Stimulated activated CD4-positive, alpha-beta T cell treated with anti-CD3 and anti-CD28 coated beads, TNF-alpha, amount 100 ng/mL, for 1 hour (primary cell): ENCODE results near the gene SETD6.
"Not testable (repeated sequence)": the region's sequence is repeated elsewhere in the genome, so short reads cannot be mapped to it uniquely, and the experiment has no call there.

ENCODE experiments used
- DNase-seq, 3 donors: peaks; one replicate each; pipeline ENCODE4 v3.0.0-alpha.2; 2020; ENCODE audit warnings: low read depth in 3 of 3, low spot score in 1 of 3

SETD6 gene

GRCh38 chr16:58515125-58515870, at the start of gene SETD6:
Gene SETD6, plus strand, starts transcription at chr16:58515517. Its CDS starts 21 bp downstream, at chr16:58515538.
- peak in 2 of 3 donors; percentile 40 to 65 for DNase-seq

GRCh38 chr16:58465817-58466216, 49.5 kb upstream of the SETD6 start:
- DNase-seq: no peak

GRCh38 chr16:58466396-58466795, 48.9 kb upstream of the SETD6 start:
- DNase-seq: no peak

- no peak for DNase-seq
Measured at GRCh38 chr16:58467905-58468304, 47.4 kb upstream of the SETD6 start.

- DNase-seq: no peak
Measured at GRCh38 chr16:58471209-58471975, 43.9 kb upstream of the SETD6 start.

GRCh38 chr16:58472266-58472665, 43.1 kb upstream of the SETD6 start:
- no peak for DNase-seq

GRCh38 chr16:58472827-58473226, 42.5 kb upstream of the SETD6 start:
- DNase-seq: no peak

GRCh38 chr16:58474296-58474695, 41.0 kb upstream of the SETD6 start:
- no peak for DNase-seq

GRCh38 chr16:58475091-58475619, 40.2 kb upstream of the SETD6 start:
- DNase-seq: no peak

- DNase-seq: no peak
Measured at GRCh38 chr16:58476791-58477190, 38.5 kb upstream of the SETD6 start.

- DNase-seq: no peak
Measured at GRCh38 chr16:58478427-58478826, 36.9 kb upstream of the SETD6 start.

GRCh38 chr16:58481226-58481869, 34.0 kb upstream of the SETD6 start:
- DNase-seq: no peak

GRCh38 chr16:58481931-58482330, 33.4 kb upstream of the SETD6 start:
- DNase-seq: no peak

GRCh38 chr16:58485184-58485887, 30.0 kb upstream of the SETD6 start:
- no peak for DNase-seq

- peak in 2 of 3 donors; percentile 46 to 66 for DNase-seq
Measured at GRCh38 chr16:58487566-58488351, 27.6 kb upstream of the SETD6 start.

- DNase-seq: no peak
Measured at GRCh38 chr16:58488531-58488930, 26.8 kb upstream of the SETD6 start.

- DNase-seq: no peak
Measured at GRCh38 chr16:58490065-58490464, 25.3 kb upstream of the SETD6 start.

- not testable (repeated sequence) for DNase-seq
Measured at GRCh38 chr16:58490539-58490938, 24.8 kb upstream of the SETD6 start.

- DNase-seq: no peak
Measured at GRCh38 chr16:58492066-58492465, 23.3 kb upstream of the SETD6 start.

- DNase-seq: no peak
Measured at GRCh38 chr16:58492735-58493134, 22.6 kb upstream of the SETD6 start.
